ENCODE measurements around the gene JAM3.

JAM3 gene

GRCh38 chr11:134155456-134155855 is 86.6 kb downstream of the JAM3 start:
- DNase-seq (ENCODE audit: low read depth) = no peak
- no peak for TF ChIP-seq CTCF (IDR thresholded peaks at IDR 0.05; ENCODE audit: low read depth, low read length, missing control alignments)
- H3K4me3 ChIP-seq (ENCODE audit: low read depth, low read length) = no peak overlapping the region
- in situ Hi-C loops (cut with HindIII; ENCODE audit: low sequenced_read_pairs) = no loop called here

GRCh38 chr11:134155946-134156865 is 87.3 kb downstream of the JAM3 start:
- in situ Hi-C loops (cut with HindIII; ENCODE audit: low sequenced_read_pairs) = no loop called here
- no peak for TF ChIP-seq CTCF (IDR thresholded peaks at IDR 0.05; ENCODE audit: low read depth, low read length, missing control alignments)
- no peak overlapping the region for H3K4me3 ChIP-seq (ENCODE audit: low read depth, low read length)

GRCh38 chr11:134157451-134157850 is 88.6 kb downstream of the JAM3 start:
- TF ChIP-seq CTCF (IDR thresholded peaks at IDR 0.05; ENCODE audit: low read depth, low read length, missing control alignments) = no peak
- H3K4me3 ChIP-seq (ENCODE audit: low read depth, low read length) = no peak overlapping the region
- in situ Hi-C loops (cut with HindIII; ENCODE audit: low sequenced_read_pairs) = no loop called here
- DNase-seq (ENCODE audit: low read depth) = no peak

More at GRCh38 chr11:134155946-134156865, 87.3 kb downstream of the JAM3 start:
- no peak for DNase-seq (ENCODE audit: low read depth)

- in situ Hi-C loops (cut with HindIII; ENCODE audit: low sequenced_read_pairs) = no loop called here
- no peak for DNase-seq (ENCODE audit: low read depth)
- TF ChIP-seq CTCF (IDR thresholded peaks at IDR 0.05; ENCODE audit: low read depth, low read length, missing control alignments) = no peak
- H3K4me3 ChIP-seq (ENCODE audit: low read depth, low read length) = no peak overlapping the region
Measured at GRCh38 chr11:134158023-134158422, 89.2 kb downstream of the JAM3 start.

- no peak for TF ChIP-seq CTCF (IDR thresholded peaks at IDR 0.05; ENCODE audit: low read depth, low read length, missing control alignments)
- no peak for DNase-seq (ENCODE audit: low read depth)
- H3K4me3 ChIP-seq (ENCODE audit: low read depth, low read length) = no peak overlapping the region
- in situ Hi-C loops (cut with HindIII; ENCODE audit: low sequenced_read_pairs) = no loop called here
Measured at GRCh38 chr11:134159652-134160051, 90.8 kb downstream of the JAM3 start.

GRCh38 chr11:134164490-134165370 is 95.9 kb downstream of the JAM3 start:
- TF ChIP-seq CTCF (IDR thresholded peaks at IDR 0.05; ENCODE audit: low read depth, low read length, missing control alignments) = no peak
- no peak for DNase-seq (ENCODE audit: low read depth)
- in situ Hi-C loops (cut with HindIII; ENCODE audit: low sequenced_read_pairs) = no loop called here

More at GRCh38 chr11:134164490-134165370, 95.9 kb downstream of the JAM3 start:
- H3K4me3 ChIP-seq (ENCODE audit: low read depth, low read length) = no peak overlapping the region
